ENCODE measurements around the gene P2RY6. TPM values are rescaled to one million over a fixed set of nuclear protein-coding genes. Genes with fewer than 3 reads are reported as not detected.

The P2RY6 gene
- total RNA-seq, 1 donor from 2014 or later, result 0.74 TPM

DNA sequence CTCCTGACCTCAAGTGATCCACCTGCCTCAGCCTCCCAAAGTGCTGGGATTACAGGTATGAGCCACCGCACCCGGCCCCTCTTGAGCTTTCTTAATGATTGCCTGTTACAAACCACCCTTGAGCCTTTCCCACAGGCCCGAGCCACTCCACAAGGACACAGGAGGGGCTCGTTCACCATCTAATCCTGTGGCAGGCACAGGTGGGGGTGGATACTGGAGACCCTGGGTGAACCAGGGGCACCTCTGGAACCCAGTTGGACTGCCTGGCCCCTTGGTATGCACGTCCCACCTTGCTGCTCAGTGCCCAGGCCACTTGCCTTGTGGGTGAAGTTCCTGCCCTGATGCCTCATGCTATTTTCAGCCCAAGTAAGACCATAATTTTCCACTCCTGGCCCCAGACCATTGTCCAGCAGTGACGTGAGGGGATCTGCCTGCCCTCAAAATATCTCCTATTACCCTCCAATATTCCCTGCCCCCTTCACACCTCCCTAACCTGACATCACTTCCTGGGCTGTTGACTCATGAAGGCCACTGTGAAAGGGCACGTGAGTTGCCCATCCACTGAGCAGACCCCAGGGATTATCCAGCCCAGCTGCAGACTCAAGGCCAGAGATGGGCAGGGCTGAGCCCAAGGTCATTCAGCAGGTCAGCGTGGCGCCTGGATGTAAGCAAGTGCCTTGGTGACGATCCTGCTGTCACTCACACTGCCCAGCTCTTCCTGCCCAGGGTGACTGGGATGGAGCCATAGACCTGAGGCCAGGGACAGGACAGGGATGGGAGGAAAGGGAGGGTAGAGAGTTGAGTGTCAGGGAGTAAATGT is 34.5 kb upstream of the P2RY6 start:
- Mint-ChIP-seq H3K36me3 (ENCODE audit: low read depth, unreplicated experiment) (no peaks in the 10 kb centered on the region), H3K4me1 (ENCODE audit: unreplicated experiment) (peaks cover 4% of the 10 kb centered on the region), H3K27ac (ENCODE audit: unreplicated experiment) (no peak overlapping the region), H3K9me3 (ENCODE audit: unreplicated experiment) (no peaks in the 10 kb centered on the region), H3K27me3 (ENCODE audit: unreplicated experiment) (peaks cover 2% of the 10 kb centered on the region), H3K4me3 (ENCODE audit: unreplicated experiment) (no peak overlapping the region)
- DNase-seq (ENCODE audit: low spot score), result no peak
- TF ChIP-seq, protein P1, sequence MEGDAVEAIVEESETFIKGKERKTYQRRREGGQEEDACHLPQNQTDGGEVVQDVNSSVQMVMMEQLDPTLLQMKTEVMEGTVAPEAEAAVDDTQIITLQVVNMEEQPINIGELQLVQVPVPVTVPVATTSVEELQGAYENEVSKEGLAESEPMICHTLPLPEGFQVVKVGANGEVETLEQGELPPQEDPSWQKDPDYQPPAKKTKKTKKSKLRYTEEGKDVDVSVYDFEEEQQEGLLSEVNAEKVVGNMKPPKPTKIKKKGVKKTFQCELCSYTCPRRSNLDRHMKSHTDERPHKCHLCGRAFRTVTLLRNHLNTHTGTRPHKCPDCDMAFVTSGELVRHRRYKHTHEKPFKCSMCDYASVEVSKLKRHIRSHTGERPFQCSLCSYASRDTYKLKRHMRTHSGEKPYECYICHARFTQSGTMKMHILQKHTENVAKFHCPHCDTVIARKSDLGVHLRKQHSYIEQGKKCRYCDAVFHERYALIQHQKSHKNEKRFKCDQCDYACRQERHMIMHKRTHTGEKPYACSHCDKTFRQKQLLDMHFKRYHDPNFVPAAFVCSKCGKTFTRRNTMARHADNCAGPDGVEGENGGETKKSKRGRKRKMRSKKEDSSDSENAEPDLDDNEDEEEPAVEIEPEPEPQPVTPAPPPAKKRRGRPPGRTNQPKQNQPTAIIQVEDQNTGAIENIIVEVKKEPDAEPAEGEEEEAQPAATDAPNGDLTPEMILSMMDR (IDR thresholded peaks at IDR 0.05; ENCODE audit: unreplicated experiment), result no peak

DNA sequence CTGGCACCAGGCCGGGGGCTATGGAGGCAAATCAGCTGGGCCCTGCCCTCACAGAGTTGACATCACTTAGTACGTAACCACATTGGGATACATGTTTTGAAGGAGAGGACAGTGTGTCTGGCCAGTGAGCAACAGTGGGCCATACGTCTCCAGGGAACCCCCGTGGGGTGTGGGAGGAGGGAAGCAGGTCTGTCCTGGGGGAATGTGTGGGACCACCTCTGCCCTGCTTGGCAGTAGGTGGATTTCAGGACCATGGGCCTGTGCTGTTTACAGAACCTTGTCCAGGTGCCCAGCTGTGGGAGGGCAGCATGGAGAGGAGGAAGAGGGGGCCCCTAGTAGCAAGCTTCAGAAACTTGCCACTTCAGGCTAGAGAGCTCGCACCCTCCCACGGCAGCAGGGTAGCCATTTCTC is 33.0 kb upstream of the P2RY6 start:
- Mint-ChIP-seq H3K9me3 (ENCODE audit: unreplicated experiment) (no peaks in the 10 kb centered on the region), H3K4me1 (ENCODE audit: unreplicated experiment) (peaks cover 8% of the 10 kb centered on the region), H3K4me3 (ENCODE audit: unreplicated experiment) (no peak overlapping the region), H3K36me3 (ENCODE audit: low read depth, unreplicated experiment) (no peaks in the 10 kb centered on the region), H3K27me3 (ENCODE audit: unreplicated experiment) (peaks cover 2% of the 10 kb centered on the region), H3K27ac (ENCODE audit: unreplicated experiment) (no peak overlapping the region)
- DNase-seq (ENCODE audit: low spot score), result no peak
- TF ChIP-seq, protein P1 (IDR thresholded peaks at IDR 0.05; ENCODE audit: unreplicated experiment), result no peak

DNA sequence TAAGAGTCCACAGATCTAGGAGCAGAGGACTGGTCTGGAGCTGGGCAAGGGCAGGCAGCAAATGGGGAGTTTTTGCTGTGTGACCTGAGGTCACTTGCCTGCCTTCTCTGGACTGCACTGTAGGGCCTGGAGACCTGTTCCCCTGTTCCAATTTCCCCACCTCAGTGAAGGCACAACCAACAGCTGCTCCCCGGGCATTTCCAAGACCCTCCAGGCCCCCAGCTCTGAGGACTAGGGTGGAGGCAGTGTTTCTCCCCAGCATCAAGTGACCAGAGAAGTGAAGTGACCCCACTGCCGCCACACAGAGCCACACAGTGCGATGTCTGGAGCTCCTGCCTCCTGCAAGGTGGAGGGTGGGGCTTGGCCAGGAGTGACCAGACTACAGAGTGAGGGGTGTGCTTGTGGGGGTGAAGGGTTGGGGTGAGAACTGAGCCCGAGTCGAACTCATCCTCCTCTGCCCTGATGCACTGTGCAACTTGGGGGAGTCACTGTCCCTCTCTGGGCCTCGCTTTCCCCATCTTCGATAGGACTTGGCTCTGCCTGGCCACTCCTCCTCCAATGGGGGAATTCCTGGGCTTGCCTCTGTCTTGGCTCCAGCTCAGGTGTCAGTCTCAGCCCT is 32.5 kb upstream of the P2RY6 start:
- Mint-ChIP-seq H3K27ac (ENCODE audit: unreplicated experiment) (no peak overlapping the region), H3K4me3 (ENCODE audit: unreplicated experiment) (no peak overlapping the region), H3K36me3 (ENCODE audit: low read depth, unreplicated experiment) (no peaks in the 10 kb centered on the region), H3K9me3 (ENCODE audit: unreplicated experiment) (no peaks in the 10 kb centered on the region), H3K27me3 (ENCODE audit: unreplicated experiment) (peaks cover 2% of the 10 kb centered on the region), H3K4me1 (ENCODE audit: unreplicated experiment) (peaks cover 8% of the 10 kb centered on the region)
- DNase-seq (ENCODE audit: low spot score), result no peak
- TF ChIP-seq, protein P1 (IDR thresholded peaks at IDR 0.05; ENCODE audit: unreplicated experiment), result no peak

DNA sequence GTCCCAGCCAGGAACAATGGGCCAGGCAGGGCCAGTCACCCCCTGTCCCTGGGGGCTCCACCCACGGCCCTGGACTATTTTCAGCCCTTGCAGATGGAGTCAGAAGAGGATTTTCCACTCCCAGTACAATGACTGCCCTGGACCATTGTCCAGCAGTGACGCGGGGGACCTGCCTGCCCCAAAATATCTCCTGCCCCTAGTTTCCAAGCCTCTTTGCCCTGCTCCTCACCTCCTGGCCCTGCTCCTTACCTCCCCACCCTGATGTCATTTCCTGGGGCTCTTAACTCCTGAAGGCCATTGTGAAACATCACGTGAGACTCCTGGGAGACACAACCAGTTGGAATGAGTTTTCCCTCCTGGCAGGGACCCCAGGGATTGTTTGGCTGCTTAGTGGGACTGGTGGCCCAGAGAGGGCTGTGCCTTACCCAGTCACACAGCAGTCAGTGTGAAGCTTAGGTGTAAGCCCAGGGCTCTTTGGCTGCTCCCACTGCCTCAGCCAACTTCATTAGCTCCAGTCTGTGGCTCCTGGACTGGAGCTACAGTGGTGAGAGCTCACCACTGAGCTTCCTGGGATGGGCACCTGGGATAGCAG is 31.9 kb upstream of the P2RY6 start:
- Mint-ChIP-seq H3K27ac (ENCODE audit: unreplicated experiment) (no peak overlapping the region), H3K27me3 (ENCODE audit: unreplicated experiment) (peaks cover 2% of the 10 kb centered on the region), H3K36me3 (ENCODE audit: low read depth, unreplicated experiment) (no peaks in the 10 kb centered on the region), H3K4me1 (ENCODE audit: unreplicated experiment) (peaks cover 8% of the 10 kb centered on the region), H3K9me3 (ENCODE audit: unreplicated experiment) (no peaks in the 10 kb centered on the region), H3K4me3 (ENCODE audit: unreplicated experiment) (no peak overlapping the region)
- DNase-seq (ENCODE audit: low spot score), result no peak
- TF ChIP-seq, protein P1 (IDR thresholded peaks at IDR 0.05; ENCODE audit: unreplicated experiment), result no peak

DNA sequence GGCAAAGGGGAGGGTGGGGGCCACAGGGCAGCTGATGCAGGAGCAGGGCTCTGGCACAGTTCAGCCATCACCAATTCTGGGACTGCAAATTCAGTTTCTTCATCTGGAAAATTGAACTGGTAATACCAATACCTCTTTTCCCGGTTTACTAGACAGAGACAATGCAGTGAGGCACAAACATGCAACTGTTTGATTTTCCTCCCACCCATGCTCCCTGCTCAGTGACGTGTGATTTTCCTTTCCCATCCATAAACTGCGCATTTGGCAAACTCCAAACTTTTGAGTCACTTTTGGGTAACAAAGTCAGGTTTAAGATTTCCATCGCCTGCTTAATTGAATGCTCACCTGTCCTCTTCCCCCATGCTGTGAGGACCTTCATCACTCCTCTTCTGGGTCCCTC is 30.8 kb upstream of the P2RY6 start:
- Mint-ChIP-seq H3K4me1 (ENCODE audit: unreplicated experiment) (peaks cover 8% of the 10 kb centered on the region), H3K27me3 (ENCODE audit: unreplicated experiment) (peaks cover 2% of the 10 kb centered on the region), H3K27ac (ENCODE audit: unreplicated experiment) (no peak overlapping the region), H3K9me3 (ENCODE audit: unreplicated experiment) (no peaks in the 10 kb centered on the region), H3K4me3 (ENCODE audit: unreplicated experiment) (no peak overlapping the region), H3K36me3 (ENCODE audit: low read depth, unreplicated experiment) (no peaks in the 10 kb centered on the region)
- TF ChIP-seq, protein P1 (IDR thresholded peaks at IDR 0.05; ENCODE audit: unreplicated experiment), result no peak
- DNase-seq (ENCODE audit: low spot score), result no peak
